HL-60 (cell line): ENCODE measurements around the gene TMEM178A.

Experiments
- DNase-seq, 2 experiments: peaks; one replicate each; pipeline ENCODE4 v3.0.0-alpha.2; 2010 to 2020; ENCODE audit warnings: low read depth in 1 of 2, low spot score in 1 of 2
- H3K27ac ChIP-seq: fragments of 250-450 bp; sonication (Bioruptor Pico); replicated peaks from 2 replicates; pipeline ENCODE4 v1.5.1; 2020; ENCODE audit warnings: mild to moderate bottlenecking, moderate library complexity
- H3K27me3 ChIP-seq: fragments of 250-450 bp; sonication (Bioruptor Pico); 2 replicates; pipeline ENCODE4 v1.5.1; 2021; ENCODE audit warnings: mild to moderate bottlenecking, moderate library complexity; ENCODE audit not compliant: insufficient read depth, poor library complexity, severe bottlenecking
- H3K4me3 ChIP-seq: replicated peaks from 2 replicates; pipeline ENCODE4 v1.5.1; 2011; ENCODE audit warnings: mild to moderate bottlenecking, control low read depth, low read length; ENCODE audit not compliant: insufficient read depth
- CTCF ChIP-seq: IDR thresholded peaks from one replicate; pipeline ENCODE4 v1.5.1; 2011; ENCODE audit warnings: low read length, control low read depth, inconsistent platforms; ENCODE audit not compliant: insufficient read depth
- GABPA ChIP-seq: IDR thresholded peaks from 2 replicates; pipeline ENCODE4 v1.6.1; 2012; ENCODE audit warnings: low read depth
- POLR2AphosphoS5 ChIP-seq: IDR thresholded peaks from 2 replicates; pipeline ENCODE4 v1.6.1; 2012; ENCODE audit warnings: low read depth
- REST ChIP-seq: IDR thresholded peaks from 2 replicates; pipeline ENCODE4 v1.6.1; 2012; ENCODE audit warnings: low read depth; ENCODE audit not compliant: insufficient replicate concordance
- SPI1 ChIP-seq: IDR thresholded peaks from 2 replicates; pipeline ENCODE4 v1.6.1; 2012; ENCODE audit warnings: low read depth, mild to moderate bottlenecking, borderline replicate concordance

The TMEM178A gene

GRCh38 chr2:39741871-39742270, 76.2 kb downstream of the TMEM178A start:
- DNase-seq: peak in 1 of 2 experiments; percentile 10
- Histone ChIP-seq H3K27ac (no peak overlapping the region), H3K27me3 (no peaks in the 10 kb centered on the region), H3K4me3 (no peak overlapping the region)
- no peak for TF ChIP-seq SPI1
- TF ChIP-seq REST: no peak
- TF ChIP-seq GABPA: no peak
- no peak for TF ChIP-seq POLR2AphosphoS5
- TF ChIP-seq CTCF: no peak

GRCh38 chr2:39743269-39743776, 77.6 kb downstream of the TMEM178A start:
- DNase-seq: no peak
- Histone ChIP-seq H3K27me3 (no peaks in the 10 kb centered on the region), H3K27ac (no peak overlapping the region), H3K4me3 (no peak overlapping the region)
- no peak for TF ChIP-seq CTCF
- TF ChIP-seq SPI1: no peak
- TF ChIP-seq GABPA: no peak
- no peak for TF ChIP-seq POLR2AphosphoS5
- no peak for TF ChIP-seq REST

GRCh38 chr2:39755466-39755865, 89.7 kb downstream of the TMEM178A start:
- Histone ChIP-seq H3K27ac (no peak overlapping the region), H3K4me3 (no peak overlapping the region), H3K27me3 (no peaks in the 10 kb centered on the region)
- no peak for DNase-seq
- TF ChIP-seq GABPA (no peak), SPI1 (no peak), CTCF (no peak), POLR2AphosphoS5 (no peak), REST (no peak)
